Ureter (tissue), 1 donor: ENCODE results near the gene SAXO1. TPM values are rescaled to one million over a fixed set of nuclear protein-coding genes. Genes with fewer than 3 reads are reported as not detected.
"Not testable (repeated sequence)": the region's sequence is repeated elsewhere in the genome, so short reads cannot be mapped to it uniquely, and the experiment has no call there.

Experiments
- DNase-seq: peaks from one replicate; pipeline ENCODE4 v3.0.0-alpha.2; 2020; ENCODE audit warnings: low spot score
- total RNA-seq: library from RNA; stranded (reverse); gene quantifications from one replicate; pipeline ENCODE4 v1.2.4, GENCODE V29; 2023
- donor health status: DM: yes; HTN: yes; CAD: no.

Gene SAXO1
- 0.57 TPM for total RNA-seq

GRCh38 chr9:19033015-19033414 is at the start of gene SAXO1:
Gene SAXO1, minus strand, starts transcription at chr9:19033209. Its CDS starts 301 bp downstream, at chr9:19032908.
- no peak for DNase-seq

GRCh38 chr9:19074836-19075235 is 41.8 kb upstream of the SAXO1 start:
- no peak for DNase-seq

- DNase-seq = no peak
Measured at GRCh38 chr9:19074229-19074628, 41.2 kb upstream of the SAXO1 start.

- DNase-seq = no peak
Measured at GRCh38 chr9:19057033-19057432, 24.0 kb upstream of the SAXO1 start.

GRCh38 chr9:19050637-19051591 is 17.9 kb upstream of the SAXO1 start:
- DNase-seq = no peak

- DNase-seq = no peak
Measured at GRCh38 chr9:19049917-19050636, 17.1 kb upstream of the SAXO1 start.

GRCh38 chr9:19048966-19049916 is 16.2 kb upstream of the SAXO1 start, which contains the start of gene RRAGA:
Gene RRAGA, plus strand, starts transcription at chr9:19049427. Its CDS starts 233 bp downstream, at chr9:19049660.
- DNase-seq = peak; percentile 97

GRCh38 chr9:19036611-19037010 is 3.6 kb upstream of the SAXO1 start:
- no peak for DNase-seq

- no peak for DNase-seq
Measured at GRCh38 chr9:19032406-19032805, 603 bp downstream of the SAXO1 start.

- DNase-seq = no peak
Measured at GRCh38 chr9:19030899-19031298, 2.1 kb downstream of the SAXO1 start.

- DNase-seq = peak; percentile 55
Measured at GRCh38 chr9:19028835-19029451, 4.1 kb downstream of the SAXO1 start.

GRCh38 chr9:19027825-19028224 is 5.2 kb downstream of the SAXO1 start:
- no peak for DNase-seq

- DNase-seq = no peak
Measured at GRCh38 chr9:19026375-19026774, 6.6 kb downstream of the SAXO1 start.

GRCh38 chr9:19023078-19023477 is 9.9 kb downstream of the SAXO1 start:
- no peak for DNase-seq

- no peak for DNase-seq
Measured at GRCh38 chr9:19022206-19022605, 10.8 kb downstream of the SAXO1 start.

GRCh38 chr9:19021649-19022048 is 11.4 kb downstream of the SAXO1 start:
- DNase-seq = not testable (repeated sequence)

GRCh38 chr9:19020886-19021455 is 12.0 kb downstream of the SAXO1 start:
- DNase-seq = no peak

- no peak for DNase-seq
Measured at GRCh38 chr9:19018201-19018600, 14.8 kb downstream of the SAXO1 start.

GRCh38 chr9:19009391-19009965 is 23.5 kb downstream of the SAXO1 start:
- no peak for DNase-seq

- DNase-seq = no peak
Measured at GRCh38 chr9:19000133-19000532, 32.9 kb downstream of the SAXO1 start.
